SH-SY5Y (cell line): ENCODE data around the gene ANKRD30A.

Experiments
- GATA2 ChIP-seq: IDR thresholded peaks from 2 replicates; pipeline ENCODE4 v1.6.1; 2011; ENCODE audit warnings: mild to moderate bottlenecking, low read depth, low read length
- GATA3 ChIP-seq: IDR thresholded peaks from 2 replicates; pipeline ENCODE4 v1.6.1; 2011; ENCODE audit warnings: low read depth, mild to moderate bottlenecking, low read length, moderate library complexity

DNA sequence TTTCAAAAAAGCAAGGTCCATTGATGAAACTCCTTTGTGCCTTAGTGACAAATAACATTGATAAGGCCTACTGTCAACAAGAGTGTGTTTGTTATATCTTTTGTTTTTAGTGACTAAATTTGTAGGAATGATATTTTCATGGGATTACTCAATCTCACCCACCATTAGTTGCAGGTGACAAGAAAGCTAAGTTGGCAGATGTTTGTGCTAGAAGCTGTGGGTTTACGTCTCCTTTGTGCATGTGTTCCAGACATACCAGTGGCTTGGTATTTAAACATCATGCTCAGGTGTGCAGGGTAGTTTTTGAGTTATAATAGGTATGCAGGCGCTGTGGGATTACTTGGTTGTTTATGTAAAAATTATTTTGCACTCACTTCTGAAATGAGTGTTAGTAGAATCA lies 178.6 kb downstream of the ANKRD30A start:
- TF ChIP-seq GATA3, result no peak
- TF ChIP-seq GATA2, result no peak
